ENCODE results near the gene CTTNBP2NL. TPM values are rescaled to one million over a fixed set of nuclear protein-coding genes. Genes with fewer than 3 reads are reported as not detected.
"Not testable (repeated sequence)": the region's sequence is repeated elsewhere in the genome, so short reads cannot be mapped to it uniquely, and the experiment has no call there.

Gene CTTNBP2NL
- total RNA-seq, 6 donors from 2014 or later = 33.1 to 95.3 (median 53.7) TPM

- no peaks in the 10 kb centered on the region for H3K9me3 ChIP-seq
- H3K36me3 ChIP-seq = no peaks in the 10 kb centered on the region
- TF ChIP-seq EP300 (IDR thresholded peaks at IDR 0.05) = no peak
- TF ChIP-seq POLR2AphosphoS5 (IDR thresholded peaks at IDR 0.05) = no peak
- TF ChIP-seq CTCF (IDR thresholded peaks at IDR 0.05) = no peak
- TF ChIP-seq POLR2A (IDR thresholded peaks at IDR 0.05) = no peak
- H3K27me3 ChIP-seq = no peaks in the 10 kb centered on the region
- H3K4me1 ChIP-seq = peaks cover 36 to 57% (median 36%) of the 10 kb centered on the region in 4 donors
- H3K4me3 ChIP-seq = peak overlapping the region in 1 of 4 donors; percentile 99
- ATAC-seq (ENCODE audit: low FRiP score in 2 of 2) (no peak), DNase-seq (no peak)
- WGBS, 2 donors = 77 to 84% methylated on average over 4 of the region's 4 CpGs
- peak overlapping the region in 2 of 4 donors; percentile 2 for H3K27ac ChIP-seq
These were observed 3.4 kb downstream of the CTTNBP2NL start for GRCh38 chr1:112399456-112399855.

GRCh38 chr1:112400706-112401105 is 4.7 kb downstream of the CTTNBP2NL start:
- H3K27ac ChIP-seq; H3K27me3 ChIP-seq; H3K9me3 ChIP-seq; ATAC-seq (ENCODE audit: low FRiP score in 2 of 2); H3K4me3 ChIP-seq; H3K36me3 ChIP-seq; DNase-seq: not testable (repeated sequence)
- WGBS, 2 donors = 82 to 84% methylated on average over 6 of the region's 6 CpGs
- H3K4me1 ChIP-seq = peaks cover 29 to 45% (median 30%) of the 10 kb centered on the region in 4 donors

- Histone ChIP-seq H3K9me3 (no peaks in the 10 kb centered on the region), H3K4me3 (no peak overlapping the region), H3K36me3 (no peaks in the 10 kb centered on the region), H3K27me3 (no peaks in the 10 kb centered on the region), H3K4me1 (peaks cover 18 to 44% (median 29%) of the 10 kb centered on the region in 4 donors), H3K27ac (no peak overlapping the region)
- ATAC-seq (ENCODE audit: low FRiP score in 2 of 2) (no peak), DNase-seq (no peak)
- WGBS, 2 donors = 83 to 84% methylated on average over 5 of the region's 5 CpGs
- TF ChIP-seq POLR2AphosphoS5 (IDR thresholded peaks at IDR 0.05) (no peak), POLR2A (IDR thresholded peaks at IDR 0.05) (no peak), CTCF (IDR thresholded peaks at IDR 0.05) (no peak), EP300 (IDR thresholded peaks at IDR 0.05) (no peak)
These were observed 6.9 kb downstream of the CTTNBP2NL start for GRCh38 chr1:112402682-112403643.

- no peaks in the 10 kb centered on the region for H3K27me3 ChIP-seq
- no peak overlapping the region for H3K4me3 ChIP-seq
- no peak for DNase-seq
- no peak for ATAC-seq (ENCODE audit: low FRiP score in 2 of 2)
- no peak for TF ChIP-seq POLR2AphosphoS5 (IDR thresholded peaks at IDR 0.05)
- H3K9me3 ChIP-seq = no peaks in the 10 kb centered on the region
- peaks cover 12 to 25% (median 22%) of the 10 kb centered on the region in 4 donors for H3K4me1 ChIP-seq
- 63 to 64% methylated on average over 1 of the region's 1 CpG for WGBS, 2 donors
- H3K36me3 ChIP-seq = peaks cover 0 to under 1% (median under 1%) of the 10 kb centered on the region in 4 donors
- H3K27ac ChIP-seq = peak overlapping the region in 1 of 4 donors; percentile 54
These were observed 10.8 kb downstream of the CTTNBP2NL start for GRCh38 chr1:112406771-112407170.

- DNase-seq (no peak), ATAC-seq (ENCODE audit: low FRiP score in 2 of 2) (no peak)
- Histone ChIP-seq H3K27me3 (no peaks in the 10 kb centered on the region), H3K27ac (peak overlapping the region in 1 of 4 donors; percentile 12), H3K4me3 (no peak overlapping the region), H3K4me1 (peaks cover 5 to 12% (median 11%) of the 10 kb centered on the region in 4 donors), H3K36me3 (peaks cover 0 to 25% (median 10%) of the 10 kb centered on the region in 4 donors), H3K9me3 (no peaks in the 10 kb centered on the region)
- TF ChIP-seq POLR2A (IDR thresholded peaks at IDR 0.05) = no peak
- no peak for TF ChIP-seq POLR2AphosphoS5 (IDR thresholded peaks at IDR 0.05)
- no peak for TF ChIP-seq CTCF (IDR thresholded peaks at IDR 0.05)
- TF ChIP-seq EP300 (IDR thresholded peaks at IDR 0.05) = no peak
- WGBS, 2 donors = 100% methylated on average over 2 of the region's 2 CpGs
These were observed 13.4 kb downstream of the CTTNBP2NL start for GRCh38 chr1:112409414-112409813.

Data from upper lobe of left lung (tissue), 6 donors.